ENCODE measurements around the gene CCL20. TPM values are rescaled to one million over a fixed set of nuclear protein-coding genes. Genes with fewer than 3 reads are reported as not detected.

CCL20 gene, protein sequence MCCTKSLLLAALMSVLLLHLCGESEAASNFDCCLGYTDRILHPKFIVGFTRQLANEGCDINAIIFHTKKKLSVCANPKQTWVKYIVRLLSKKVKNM
- 1.1 and 1.2 TPM in 2 replicates for total RNA-seq

DNA sequence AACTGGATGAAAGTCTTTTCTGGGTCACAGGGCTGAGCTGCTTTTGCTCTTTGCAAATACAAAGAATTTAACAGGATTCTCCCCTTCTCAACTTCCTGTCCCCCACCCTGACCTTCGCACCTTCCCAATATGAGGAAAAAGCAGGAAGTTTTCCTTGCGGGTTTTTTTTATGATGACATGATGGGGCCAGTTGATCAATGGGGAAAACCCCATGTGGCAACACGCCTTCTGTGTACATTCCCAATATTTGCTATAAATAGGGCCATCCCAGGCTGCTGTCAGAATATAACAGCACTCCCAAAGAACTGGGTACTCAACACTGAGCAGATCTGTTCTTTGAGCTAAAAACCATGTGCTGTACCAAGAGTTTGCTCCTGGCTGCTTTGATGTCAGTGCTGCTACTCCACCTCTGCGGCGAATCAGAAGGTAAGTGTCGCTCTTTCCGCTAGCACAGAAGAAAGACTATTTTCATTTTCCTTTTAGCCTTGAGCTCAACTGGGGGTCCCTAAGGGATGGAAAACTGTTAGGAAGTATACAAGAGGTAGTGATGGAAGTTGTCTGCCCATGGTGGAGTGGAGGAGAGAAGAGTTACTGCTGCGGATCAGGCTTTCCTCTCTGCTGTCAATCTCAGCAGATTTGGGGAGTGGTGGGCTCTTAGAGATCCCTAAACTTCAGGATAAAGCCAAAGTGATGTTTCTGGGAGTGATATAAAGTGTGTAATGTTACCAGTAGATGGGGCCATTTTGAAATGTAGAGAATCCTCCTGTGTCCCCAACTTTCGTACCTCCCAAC is at the start of gene CCL20:
TSS of gene CCL20 (plus strand) at position 281 of the 792 bp plus-strand sequence. CDS start at position 351, 70 bp downstream.

Small RNA genes lying within 50 kb of the gene (small RNA-seq; reads per million reads assigned to genes)
- gene SNRPGP8: not detected

Other genes with a start within 250 kb of the CCL20 start
- not detected in 2 replicates for gene SCYGR2, start 214.9 kb upstream of the CCL20 start, total RNA-seq
- not detected in 2 replicates for gene SCYGR3, start 199.0 kb upstream of the CCL20 start, total RNA-seq
- gene SCYGR4, start 196.3 kb upstream of the CCL20 start, total RNA-seq: not detected in 2 replicates
- gene SCYGR5, start 147.0 kb upstream of the CCL20 start, total RNA-seq: not detected in 2 replicates
- 1.4 and 1.8 TPM in 2 replicates for gene SLC19A3, start 95.8 kb upstream of the CCL20 start, total RNA-seq
- not detected in 2 replicates for gene SCYGR6, start 89.1 kb upstream of the CCL20 start, total RNA-seq
- not detected in 2 replicates for gene SCYGR7, start 85.5 kb upstream of the CCL20 start, total RNA-seq
- not detected in 2 replicates for gene SCYGR8, start 67.9 kb upstream of the CCL20 start, total RNA-seq
- 2.0 and 5.5 TPM in 2 replicates for gene DAW1, start 57.8 kb downstream of the CCL20 start, total RNA-seq

Measured in subcutaneous preadipocyte (primary cell).